GM12878 (cell line): Measurements from ENCODE around the gene CETN1.

Experiments used
- POLR2AphosphoS5 ChIP-seq: IDR thresholded peaks from 2 replicates; pipeline ENCODE4 v1.6.1; 2011; ENCODE audit warnings: mild to moderate bottlenecking, low read length, inconsistent platforms
- TF ChIP-seq, protein P1 (sequence below), 3 experiments: IDR thresholded peaks in 2 of 3; conservative IDR thresholded peaks in 1 of 3; 2 replicates each; pipeline ENCODE4 v1.5.1; 2011; ENCODE audit warnings: low read depth in 3 of 3, low read length in 3 of 3, mild to moderate bottlenecking in 3 of 3, control low read depth in 2 of 3, moderate library complexity in 2 of 3, inconsistent platforms in 1 of 3, mixed read lengths in 1 of 3; ENCODE audit not compliant: control insufficient read depth in 2 of 3, insufficient read depth in 1 of 3; ENCODE audit errors: extremely low read depth in 1 of 3

DNA sequence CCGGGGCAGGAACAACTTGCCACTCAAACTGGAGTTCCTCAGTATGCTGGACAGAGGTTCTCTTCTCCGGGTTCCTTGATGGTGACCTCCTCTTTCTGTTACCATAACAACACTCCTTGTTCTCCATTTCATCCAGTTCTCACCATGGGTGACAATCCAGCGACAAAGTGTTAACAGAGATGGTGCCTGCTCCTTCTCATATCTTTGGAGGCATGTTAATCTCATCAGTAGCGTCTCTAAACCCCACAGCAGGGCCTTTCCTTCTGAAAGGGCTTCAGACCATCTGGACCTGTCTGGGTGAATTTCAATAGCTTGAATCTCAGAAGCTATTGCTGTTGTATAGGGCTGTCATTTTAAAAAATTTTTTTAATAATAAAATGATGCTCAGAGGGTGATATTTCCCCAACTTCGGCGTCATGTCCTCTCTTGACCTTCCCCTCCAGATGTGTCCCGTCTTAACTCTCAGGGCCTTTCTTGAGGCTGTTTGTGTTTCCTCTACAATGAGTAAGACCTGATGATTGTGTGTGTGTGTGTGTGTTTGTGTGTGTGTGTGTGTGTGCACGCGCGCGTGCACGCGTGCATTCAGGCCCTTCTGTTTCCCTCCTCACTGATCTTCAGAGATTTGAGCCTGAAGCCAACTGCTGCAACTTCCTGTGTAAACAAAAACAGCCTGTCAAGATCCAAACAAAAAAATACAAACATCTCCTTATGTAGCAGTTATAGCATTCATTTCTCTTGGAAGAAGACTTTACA lies 24.3 kb upstream of the CETN1 start:
- no peak for TF ChIP-seq POLR2AphosphoS5
- TF ChIP-seq, protein P1, sequence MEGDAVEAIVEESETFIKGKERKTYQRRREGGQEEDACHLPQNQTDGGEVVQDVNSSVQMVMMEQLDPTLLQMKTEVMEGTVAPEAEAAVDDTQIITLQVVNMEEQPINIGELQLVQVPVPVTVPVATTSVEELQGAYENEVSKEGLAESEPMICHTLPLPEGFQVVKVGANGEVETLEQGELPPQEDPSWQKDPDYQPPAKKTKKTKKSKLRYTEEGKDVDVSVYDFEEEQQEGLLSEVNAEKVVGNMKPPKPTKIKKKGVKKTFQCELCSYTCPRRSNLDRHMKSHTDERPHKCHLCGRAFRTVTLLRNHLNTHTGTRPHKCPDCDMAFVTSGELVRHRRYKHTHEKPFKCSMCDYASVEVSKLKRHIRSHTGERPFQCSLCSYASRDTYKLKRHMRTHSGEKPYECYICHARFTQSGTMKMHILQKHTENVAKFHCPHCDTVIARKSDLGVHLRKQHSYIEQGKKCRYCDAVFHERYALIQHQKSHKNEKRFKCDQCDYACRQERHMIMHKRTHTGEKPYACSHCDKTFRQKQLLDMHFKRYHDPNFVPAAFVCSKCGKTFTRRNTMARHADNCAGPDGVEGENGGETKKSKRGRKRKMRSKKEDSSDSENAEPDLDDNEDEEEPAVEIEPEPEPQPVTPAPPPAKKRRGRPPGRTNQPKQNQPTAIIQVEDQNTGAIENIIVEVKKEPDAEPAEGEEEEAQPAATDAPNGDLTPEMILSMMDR (IDR thresholded peaks at IDR 0.05 in 2 of 3, conservative IDR thresholded peaks at IDR 0.05 in 1 of 3; ENCODE audit: control insufficient read depth in 2 of 3, extremely low read depth in 1 of 3, insufficient read depth in 1 of 3, low read depth in 3 of 3, low read length in 3 of 3): no peak
